DND-41 (cell line): ENCODE measurements around the gene FBXW8.
A peak's percentile ranks its signal among the peaks of the same experiment; 100 is the strongest.

Experiments used
- ATAC-seq: fragments of 200-7000 bp; cut with Tn5 transposase; 3 replicates; pipeline ENCODE4 v1.9.1; 2021; ENCODE audit warnings: low read depth; ENCODE audit not compliant: insufficient read depth
- DNase-seq: peaks from one replicate; pipeline ENCODE4 v3.0.0-alpha.2; 2020
- H2AFZ ChIP-seq: 2 replicates; pipeline ENCODE4 v1.6.0; 2012; ENCODE audit warnings: low read depth, low read length
- H3K27ac ChIP-seq: 2 replicates; pipeline ENCODE4 v1.5.1; 2012; ENCODE audit warnings: low read length, inconsistent platforms
- H3K27me3 ChIP-seq: fragments of 200-600 bp; sonication (generic); 2 replicates; pipeline ENCODE4 v1.6.0; 2012; ENCODE audit warnings: low read length, mild to moderate bottlenecking, inconsistent platforms; ENCODE audit not compliant: insufficient read depth, poor library complexity
- H3K36me3 ChIP-seq: 2 replicates; pipeline ENCODE4 v1.5.1; 2012; ENCODE audit warnings: low read length, inconsistent platforms; ENCODE audit not compliant: insufficient read depth
- H3K4me1 ChIP-seq: 2 replicates; pipeline ENCODE4 v1.5.1; 2012; ENCODE audit warnings: mild to moderate bottlenecking, low read length; ENCODE audit not compliant: insufficient read depth
- H3K4me2 ChIP-seq: 2 replicates; pipeline ENCODE4 v1.6.0; 2012; ENCODE audit warnings: mild to moderate bottlenecking, moderate library complexity, low read length, inconsistent platforms; ENCODE audit not compliant: insufficient read depth
- H3K4me3 ChIP-seq, 2 experiments: fragments of 200-600 bp in 1 of 2; shearing (Covaris generic) in 1 of 2; 2 replicates each; pipeline ENCODE4 v1.5.1; 2012 to 2016; ENCODE audit warnings: inconsistent platforms in 2 of 2, low read length in 2 of 2, mild to moderate bottlenecking in 2 of 2, low read depth in 1 of 2, moderate library complexity in 1 of 2
- H3K79me2 ChIP-seq: 2 replicates; pipeline ENCODE4 v1.6.0; 2012; ENCODE audit warnings: low read length, inconsistent platforms; ENCODE audit not compliant: insufficient read depth
- H3K9ac ChIP-seq: 2 replicates; pipeline ENCODE4 v1.6.0; 2012; ENCODE audit warnings: low read depth, mild to moderate bottlenecking, inconsistent platforms, low read length, moderate library complexity
- H3K9me3 ChIP-seq: 2 replicates; pipeline ENCODE4 v1.5.1; 2012; ENCODE audit warnings: low read length, moderate library complexity, mild to moderate bottlenecking, inconsistent platforms; ENCODE audit not compliant: insufficient read depth, severe bottlenecking
- H4K20me1 ChIP-seq: 2 replicates; pipeline ENCODE4 v1.6.0; 2012; ENCODE audit warnings: low read length; ENCODE audit not compliant: insufficient read depth
- CTCF ChIP-seq: IDR thresholded peaks from 2 replicates; pipeline ENCODE4 v1.5.1; 2012; ENCODE audit warnings: borderline replicate concordance, low read length, moderate library complexity, mild to moderate bottlenecking; ENCODE audit not compliant: poor library complexity, severe bottlenecking; ENCODE audit errors: extremely low read depth
- EZH2 ChIP-seq: IDR thresholded peaks from 3 replicates; pipeline ENCODE4 v1.6.1; 2012; ENCODE audit warnings: borderline replicate concordance, low read depth, mild to moderate bottlenecking, moderate library complexity, low read length, inconsistent platforms; ENCODE audit not compliant: severe bottlenecking

FBXW8 gene

GRCh38 chr12:117045160-117046010, 134.6 kb downstream of the FBXW8 start:
- Histone ChIP-seq H2AFZ (no peak overlapping the region), H3K27me3 (no peaks in the 10 kb centered on the region), H3K79me2 (no peaks in the 10 kb centered on the region), H3K4me2 (no peak overlapping the region), H4K20me1 (no peaks in the 10 kb centered on the region), H3K4me3 (no peak overlapping the region), H3K9me3 (no peaks in the 10 kb centered on the region), H3K27ac (peak overlapping the region; percentile 41; the same call in 1 of the 2 replicates), H3K36me3 (peaks cover 38% of the 10 kb centered on the region), H3K9ac (no peak overlapping the region), H3K4me1 (no peaks in the 10 kb centered on the region)
- ATAC-seq (no peak), DNase-seq (no peak)
- TF ChIP-seq CTCF = no peak
- no peak for TF ChIP-seq EZH2

DNA sequence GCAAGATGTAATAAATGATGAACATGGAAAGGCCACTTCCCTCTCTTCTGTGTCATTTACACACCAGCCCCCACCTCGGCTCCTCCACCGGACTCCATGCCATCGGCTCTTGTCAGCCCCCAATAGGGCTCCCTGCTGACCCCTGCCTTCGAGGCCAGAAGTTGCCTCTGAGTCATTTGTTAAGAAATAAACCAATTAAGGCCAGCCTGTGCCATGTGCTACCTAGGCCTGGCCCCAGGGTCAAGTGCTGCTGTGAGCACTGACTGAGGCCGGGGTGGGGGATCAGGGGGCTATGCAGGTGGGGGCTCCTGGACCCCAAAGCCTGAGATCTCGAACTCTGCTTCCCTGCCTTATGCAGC, 135.2 kb downstream of the FBXW8 start:
- Histone ChIP-seq H3K9me3 (no peaks in the 10 kb centered on the region), H3K4me3 (no peak overlapping the region), H3K79me2 (no peaks in the 10 kb centered on the region), H2AFZ (no peak overlapping the region), H3K27me3 (no peaks in the 10 kb centered on the region), H3K36me3 (peaks cover 40% of the 10 kb centered on the region), H3K27ac (no peak overlapping the region), H3K4me1 (no peaks in the 10 kb centered on the region), H4K20me1 (no peaks in the 10 kb centered on the region), H3K9ac (no peak overlapping the region), H3K4me2 (no peak overlapping the region)
- ATAC-seq = no peak
- no peak for DNase-seq
- TF ChIP-seq CTCF = peak; percentile 3
- no peak for TF ChIP-seq EZH2

DNA sequence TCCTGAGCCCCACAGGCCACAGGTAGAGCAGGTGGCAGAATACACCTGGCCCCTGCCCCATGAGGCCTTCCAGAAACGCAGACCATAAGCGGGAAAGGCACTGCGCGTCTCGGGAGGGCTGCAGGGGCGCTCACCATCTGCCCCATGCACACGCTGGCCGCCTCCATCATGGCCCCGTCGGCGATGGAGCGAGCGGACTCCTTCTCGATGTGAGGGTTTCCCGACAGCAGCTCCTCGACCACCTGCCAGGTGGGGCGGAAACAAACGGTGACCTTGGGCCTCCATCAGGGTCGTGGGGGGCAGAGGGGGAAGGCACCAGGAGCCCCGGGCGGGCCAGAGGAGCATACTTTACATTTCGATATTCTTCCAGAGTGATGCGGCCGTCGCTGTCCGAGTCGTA, 135.7 kb downstream of the FBXW8 start:
- H3K27ac ChIP-seq = no peak overlapping the region
- H3K27me3 ChIP-seq = no peaks in the 10 kb centered on the region
- DNase-seq (no peak), ATAC-seq (no peak)
- H4K20me1 ChIP-seq = no peaks in the 10 kb centered on the region
- H3K9ac ChIP-seq = no peak overlapping the region
- TF ChIP-seq EZH2 (no peak), CTCF (no peak)
- H3K4me1 ChIP-seq = no peaks in the 10 kb centered on the region
- H3K79me2 ChIP-seq = no peaks in the 10 kb centered on the region
- no peak overlapping the region for H3K4me3 ChIP-seq
- H3K36me3 ChIP-seq = peaks cover 40% of the 10 kb centered on the region
- no peaks in the 10 kb centered on the region for H3K9me3 ChIP-seq
- no peak overlapping the region for H2AFZ ChIP-seq
- no peak overlapping the region for H3K4me2 ChIP-seq
